ENCODE measurements around the gene DPP8. TPM values are rescaled to one million over a fixed set of nuclear protein-coding genes. Genes with fewer than 3 reads are reported as not detected.

DPP8 gene
- total and polyA plus RNA-seq, 5 donors from 2014 or later = 43.1 to 52.4 (median 43.8) TPM

- Mint-ChIP-seq H3K4me1 (no peaks in the 10 kb centered on the region), H3K27ac (no peak overlapping the region), H3K27me3 (peaks cover 35% of the 10 kb centered on the region), H3K4me3 (no peak overlapping the region), H3K9me3 (peaks cover 0 to 2% (median 0%) of the 10 kb centered on the region in 7 donors), H3K36me3 (no peaks in the 10 kb centered on the region)
- no peak for ATAC-seq (ENCODE audit: low read depth in 2 of 2)
- no peak for DNase-seq
- H3K9me3 ChIP-seq (ENCODE audit: control insufficient read depth in 2 of 2, low read length in 2 of 2) = no peaks in the 10 kb centered on the region
- no peak overlapping the region for H3K27ac ChIP-seq (ENCODE audit: insufficient read depth, low read length, poor library complexity, severe bottlenecking)
- H3K27me3 ChIP-seq (ENCODE audit: control insufficient read depth, insufficient read depth, low read length) = peaks cover 6% of the 10 kb centered on the region
- H3K36me3 ChIP-seq (ENCODE audit: control insufficient read depth, insufficient read depth, low read length) = no peaks in the 10 kb centered on the region
- H3K4me1 ChIP-seq (ENCODE audit: control insufficient read depth, insufficient read depth, low read length, poor library complexity, severe bottlenecking) = no peaks in the 10 kb centered on the region
- no peak overlapping the region for H3K4me3 ChIP-seq (ENCODE audit: low read depth, low read length)
Measured at GRCh38 chr15:65414841-65415621, 102.5 kb downstream of the DPP8 start.

- ATAC-seq (ENCODE audit: low read depth in 2 of 2) = no peak
- peaks cover 9% of the 10 kb centered on the region for H3K27me3 ChIP-seq (ENCODE audit: control insufficient read depth, insufficient read depth, low read length)
Measured at GRCh38 chr15:65413760-65414144, 103.7 kb downstream of the DPP8 start.

DNA sequence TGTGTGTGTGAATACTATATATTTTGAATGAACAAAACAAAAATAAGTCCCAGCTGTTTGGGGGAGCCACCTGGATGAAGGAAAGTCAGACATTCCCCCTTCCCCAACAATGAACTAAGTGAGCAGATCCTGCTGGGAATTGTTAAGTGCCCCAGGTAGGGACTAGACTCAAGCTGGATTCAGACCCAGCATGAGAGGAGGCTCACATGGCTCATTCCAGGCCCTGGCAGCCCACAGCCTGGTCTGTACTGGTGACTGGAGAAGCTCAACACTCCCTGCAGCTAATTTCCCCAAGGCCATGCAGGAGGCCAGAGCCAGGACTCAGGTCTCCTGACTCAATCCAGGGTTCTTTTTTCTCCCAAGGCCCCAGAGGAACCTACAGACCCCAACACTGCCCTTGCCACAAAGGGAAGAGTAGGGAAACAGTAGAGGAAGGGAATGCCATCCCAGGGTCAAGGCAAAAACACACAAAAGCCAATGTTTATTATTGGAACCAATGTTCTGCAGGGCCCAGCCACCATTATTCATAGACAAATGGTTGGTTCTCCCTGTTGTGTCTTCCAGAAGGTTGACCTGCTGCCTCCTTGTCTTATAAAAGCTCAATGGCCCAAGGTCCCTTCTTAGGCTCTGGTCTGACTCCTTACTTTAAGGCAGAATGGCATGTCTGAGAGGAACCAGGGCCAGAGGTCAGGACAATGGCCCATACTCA is 104.3 kb downstream of the DPP8 start:
- no peaks in the 10 kb centered on the region for H3K9me3 ChIP-seq (ENCODE audit: control insufficient read depth in 2 of 2, low read length in 2 of 2)
- H3K27me3 ChIP-seq (ENCODE audit: control insufficient read depth, insufficient read depth, low read length) = peaks cover 6% of the 10 kb centered on the region
- H3K27ac ChIP-seq (ENCODE audit: insufficient read depth, low read length, poor library complexity, severe bottlenecking) = no peak overlapping the region
- H3K4me1 Mint-ChIP-seq = no peaks in the 10 kb centered on the region
- no peaks in the 10 kb centered on the region for H3K4me1 ChIP-seq (ENCODE audit: control insufficient read depth, insufficient read depth, low read length, poor library complexity, severe bottlenecking)
- H3K9me3 Mint-ChIP-seq = no peaks in the 10 kb centered on the region
- H3K4me3 Mint-ChIP-seq = no peak overlapping the region
- H3K36me3 ChIP-seq (ENCODE audit: control insufficient read depth, insufficient read depth, low read length) = no peaks in the 10 kb centered on the region
- H3K4me3 ChIP-seq (ENCODE audit: low read depth, low read length) = no peak overlapping the region
- DNase-seq (no peak), ATAC-seq (ENCODE audit: low read depth in 2 of 2) (no peak)
- H3K36me3 Mint-ChIP-seq = no peaks in the 10 kb centered on the region
- H3K27me3 Mint-ChIP-seq = peaks cover 19% of the 10 kb centered on the region
- no peak overlapping the region for H3K27ac Mint-ChIP-seq

More at GRCh38 chr15:65413760-65414144, 103.7 kb downstream of the DPP8 start:
- Mint-ChIP-seq H3K9me3 (peaks cover 0 to 2% (median 0%) of the 10 kb centered on the region in 7 donors), H3K4me1 (no peaks in the 10 kb centered on the region), H3K27ac (no peak overlapping the region), H3K27me3 (peaks cover 25% of the 10 kb centered on the region), H3K36me3 (no peaks in the 10 kb centered on the region), H3K4me3 (no peak overlapping the region)
- Histone ChIP-seq H3K4me3 (ENCODE audit: low read depth, low read length) (no peak overlapping the region), H3K9me3 (ENCODE audit: control insufficient read depth in 2 of 2, low read length in 2 of 2) (no peaks in the 10 kb centered on the region), H3K4me1 (ENCODE audit: control insufficient read depth, insufficient read depth, low read length, poor library complexity, severe bottlenecking) (no peaks in the 10 kb centered on the region), H3K36me3 (ENCODE audit: control insufficient read depth, insufficient read depth, low read length) (no peaks in the 10 kb centered on the region), H3K27ac (ENCODE audit: insufficient read depth, low read length, poor library complexity, severe bottlenecking) (no peak overlapping the region)
- no peak for DNase-seq

DNA sequence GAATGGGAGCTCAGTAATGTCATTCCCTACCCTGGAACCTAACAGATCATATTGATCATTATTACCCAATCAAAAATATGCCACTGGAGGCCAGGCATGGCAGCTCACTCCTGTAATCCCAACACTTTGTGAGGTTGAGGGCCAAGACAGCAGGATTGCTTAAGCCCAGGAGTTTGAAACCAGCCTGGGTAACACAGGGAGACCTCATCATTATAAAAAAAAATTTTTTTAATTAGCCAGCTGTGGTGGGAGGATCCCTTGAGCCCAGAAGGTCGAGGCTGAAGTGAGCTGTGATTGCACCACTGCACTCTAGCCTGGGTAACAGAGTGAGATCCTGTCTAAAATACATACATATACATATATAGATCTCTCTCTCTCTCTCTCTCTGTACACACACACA is 104.9 kb downstream of the DPP8 start:
- H3K36me3 Mint-ChIP-seq = no peaks in the 10 kb centered on the region
- Histone ChIP-seq H3K4me1 (ENCODE audit: control insufficient read depth, insufficient read depth, low read length, poor library complexity, severe bottlenecking) (no peaks in the 10 kb centered on the region), H3K27me3 (ENCODE audit: control insufficient read depth, insufficient read depth, low read length) (peaks cover 4% of the 10 kb centered on the region), H3K9me3 (ENCODE audit: control insufficient read depth in 2 of 2, low read length in 2 of 2) (no peaks in the 10 kb centered on the region), H3K4me3 (ENCODE audit: low read depth, low read length) (no peak overlapping the region), H3K36me3 (ENCODE audit: control insufficient read depth, insufficient read depth, low read length) (no peaks in the 10 kb centered on the region), H3K27ac (ENCODE audit: insufficient read depth, low read length, poor library complexity, severe bottlenecking) (no peak overlapping the region)
- no peaks in the 10 kb centered on the region for H3K4me1 Mint-ChIP-seq
- H3K27me3 Mint-ChIP-seq = peaks cover 18% of the 10 kb centered on the region
- no peak overlapping the region for H3K4me3 Mint-ChIP-seq
- DNase-seq (no peak), ATAC-seq (ENCODE audit: low read depth in 2 of 2) (no peak)
- H3K9me3 Mint-ChIP-seq = no peaks in the 10 kb centered on the region
- no peak overlapping the region for H3K27ac Mint-ChIP-seq

DNA sequence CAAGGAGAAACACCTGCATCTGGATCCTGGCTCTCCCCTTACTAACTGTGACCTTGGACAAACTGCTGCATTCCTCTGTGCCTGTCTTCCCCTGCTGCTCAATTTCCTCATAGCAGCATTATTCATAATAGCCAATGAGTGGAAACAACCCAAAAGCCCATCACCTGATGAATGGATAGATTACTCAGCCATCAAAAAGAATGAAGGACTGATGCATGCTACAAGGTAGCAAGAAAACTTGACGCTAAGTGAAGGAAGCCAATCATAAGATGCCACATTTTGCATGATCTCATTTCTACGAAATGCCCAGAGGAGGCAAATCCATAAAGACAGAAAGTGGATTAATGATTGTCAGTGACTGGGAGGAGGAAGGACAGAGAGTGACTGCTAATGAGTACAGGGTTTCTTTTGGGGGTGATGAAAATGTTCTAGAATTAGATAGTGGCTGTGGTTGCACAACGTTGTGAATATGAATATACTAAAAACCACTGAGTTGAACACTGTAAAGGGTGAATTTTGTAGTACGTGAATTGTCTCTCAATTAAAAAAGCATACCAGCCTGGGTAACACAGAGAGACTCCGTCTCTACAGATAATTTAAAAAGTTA is 105.9 kb downstream of the DPP8 start:
- H3K9me3 ChIP-seq (ENCODE audit: control insufficient read depth in 2 of 2, low read length in 2 of 2) = no peaks in the 10 kb centered on the region
- H3K4me1 ChIP-seq (ENCODE audit: control insufficient read depth, insufficient read depth, low read length, poor library complexity, severe bottlenecking) = no peaks in the 10 kb centered on the region
- Mint-ChIP-seq H3K9me3 (no peaks in the 10 kb centered on the region), H3K27ac (no peak overlapping the region), H3K4me3 (no peak overlapping the region), H3K4me1 (no peaks in the 10 kb centered on the region), H3K27me3 (peaks cover 13% of the 10 kb centered on the region), H3K36me3 (no peaks in the 10 kb centered on the region)
- peaks cover 4% of the 10 kb centered on the region for H3K27me3 ChIP-seq (ENCODE audit: control insufficient read depth, insufficient read depth, low read length)
- DNase-seq = no peak
- H3K36me3 ChIP-seq (ENCODE audit: control insufficient read depth, insufficient read depth, low read length) = no peaks in the 10 kb centered on the region
- ATAC-seq (ENCODE audit: low read depth in 2 of 2) = no peak
- H3K27ac ChIP-seq (ENCODE audit: insufficient read depth, low read length, poor library complexity, severe bottlenecking) = no peak overlapping the region
- H3K4me3 ChIP-seq (ENCODE audit: low read depth, low read length) = no peak overlapping the region

GRCh38 chr15:65410972-65411371 is 106.5 kb downstream of the DPP8 start:
- Histone ChIP-seq H3K27ac (ENCODE audit: insufficient read depth, low read length, poor library complexity, severe bottlenecking) (no peak overlapping the region), H3K4me3 (ENCODE audit: low read depth, low read length) (no peak overlapping the region), H3K27me3 (ENCODE audit: control insufficient read depth, insufficient read depth, low read length) (peaks cover 4% of the 10 kb centered on the region), H3K36me3 (ENCODE audit: control insufficient read depth, insufficient read depth, low read length) (no peaks in the 10 kb centered on the region), H3K4me1 (ENCODE audit: control insufficient read depth, insufficient read depth, low read length, poor library complexity, severe bottlenecking) (no peaks in the 10 kb centered on the region), H3K9me3 (ENCODE audit: control insufficient read depth in 2 of 2, low read length in 2 of 2) (no peaks in the 10 kb centered on the region)
- ATAC-seq (ENCODE audit: low read depth in 2 of 2) = no peak
- H3K4me1 Mint-ChIP-seq = no peaks in the 10 kb centered on the region
- no peak overlapping the region for H3K27ac Mint-ChIP-seq
- no peak overlapping the region for H3K4me3 Mint-ChIP-seq
- DNase-seq = no peak
- no peaks in the 10 kb centered on the region for H3K36me3 Mint-ChIP-seq
- H3K27me3 Mint-ChIP-seq = peaks cover 13% of the 10 kb centered on the region
- no peaks in the 10 kb centered on the region for H3K9me3 Mint-ChIP-seq

- H3K36me3 ChIP-seq (ENCODE audit: control insufficient read depth, insufficient read depth, low read length) = no peaks in the 10 kb centered on the region
- H3K27me3 ChIP-seq (ENCODE audit: control insufficient read depth, insufficient read depth, low read length) = peaks cover 4% of the 10 kb centered on the region
- Mint-ChIP-seq H3K4me3 (no peak overlapping the region), H3K4me1 (no peaks in the 10 kb centered on the region), H3K9me3 (no peaks in the 10 kb centered on the region), H3K27ac (no peak overlapping the region), H3K36me3 (no peaks in the 10 kb centered on the region), H3K27me3 (peaks cover 13% of the 10 kb centered on the region)
- no peaks in the 10 kb centered on the region for H3K9me3 ChIP-seq (ENCODE audit: control insufficient read depth in 2 of 2, low read length in 2 of 2)
- no peak for ATAC-seq (ENCODE audit: low read depth in 2 of 2)
- no peak overlapping the region for H3K4me3 ChIP-seq (ENCODE audit: low read depth, low read length)
- DNase-seq = no peak
- H3K27ac ChIP-seq (ENCODE audit: insufficient read depth, low read length, poor library complexity, severe bottlenecking) = no peak overlapping the region
- no peaks in the 10 kb centered on the region for H3K4me1 ChIP-seq (ENCODE audit: control insufficient read depth, insufficient read depth, low read length, poor library complexity, severe bottlenecking)
Measured at GRCh38 chr15:65410036-65410435, 107.5 kb downstream of the DPP8 start.
